Left lobe of liver (tissue), 2 donors: ENCODE results near the gene PPP1R12C. TPM values are rescaled to one million over a fixed set of nuclear protein-coding genes. Genes with fewer than 3 reads are reported as not detected.
A peak's percentile ranks its signal among the peaks of the same experiment; 100 is the strongest.
"Not testable (repeated sequence)": the region's sequence is repeated elsewhere in the genome, so short reads cannot be mapped to it uniquely, and the experiment has no call there.

Source experiments
- ATAC-seq: fragments of 200-7000 bp; cut with Tn5 transposase; one replicate; pipeline ENCODE4 v1.9.1; 2020; ENCODE audit warnings: mild to moderate bottlenecking, moderate library complexity
- DNase-seq: peaks from one replicate; pipeline ENCODE4 v3.0.0-alpha.2; 2020; ENCODE audit warnings: low spot score
- total RNA-seq: library from RNA; stranded (reverse); gene quantifications from one replicate; pipeline ENCODE4 v1.2.1, GENCODE V29; 2021
- donor health status: DM: no; HTN: no; CAD: no; lungs with moderate emphysema.
- donor health status: DM: no; HTN: yes; CAD: no.

Gene PPP1R12C
- total RNA-seq, 1 donor from 2014 or later, result 46.5 TPM

DNA sequence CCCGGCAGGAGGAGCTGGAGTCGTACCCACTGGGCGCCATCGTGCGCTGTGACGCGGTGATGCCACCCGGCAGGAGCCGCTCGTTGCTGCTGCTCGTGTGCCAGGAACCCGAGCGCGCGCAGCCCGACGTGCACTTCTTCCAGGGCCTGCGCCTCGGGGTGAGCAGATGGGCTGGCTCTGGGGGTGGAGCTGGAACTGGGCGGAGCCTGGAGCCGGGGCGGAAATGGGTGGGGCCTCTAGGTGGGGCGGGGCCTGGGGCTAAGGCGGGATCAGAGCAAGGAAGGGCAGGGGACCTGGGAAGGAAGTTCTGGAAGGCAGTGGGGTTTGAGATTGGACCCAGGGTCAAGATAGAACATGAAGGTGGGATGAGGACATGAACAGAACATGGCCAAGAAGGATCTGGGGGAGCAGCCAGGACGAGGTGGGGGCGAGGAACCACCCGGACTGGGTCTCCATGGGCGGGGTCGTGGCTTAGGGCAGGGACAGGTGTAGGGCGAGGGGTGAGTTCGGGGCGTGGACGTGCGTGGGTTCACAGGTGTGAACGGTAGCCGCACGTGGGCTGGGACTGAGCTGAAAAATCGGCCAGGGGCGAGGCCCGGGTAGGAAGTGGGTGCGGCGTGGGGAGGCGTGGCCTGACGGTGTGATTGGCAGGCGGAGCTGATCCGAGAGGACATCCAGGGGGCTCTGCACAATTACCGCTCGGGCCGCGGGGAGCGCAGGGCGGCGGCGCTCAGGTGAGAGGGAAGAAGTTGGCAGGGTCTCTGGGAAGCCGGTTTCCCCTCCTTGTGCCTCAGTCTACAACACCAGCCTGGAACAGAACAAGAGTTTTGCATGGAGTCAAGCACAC is 37.1 kb downstream of the PPP1R12C start:
- ATAC-seq, result peak; percentile 57
- DNase-seq, result no peak

- ATAC-seq, result no peak
- DNase-seq, result no peak
Observed at GRCh38 chr19:55079400-55080038, 37.9 kb downstream of the PPP1R12C start.

- ATAC-seq (no peak), DNase-seq (no peak)
Observed at GRCh38 chr19:55078996-55079395, 38.4 kb downstream of the PPP1R12C start.

- ATAC-seq (no peak), DNase-seq (no peak)
Observed at GRCh38 chr19:55077106-55077505, 40.3 kb downstream of the PPP1R12C start.

DNA sequence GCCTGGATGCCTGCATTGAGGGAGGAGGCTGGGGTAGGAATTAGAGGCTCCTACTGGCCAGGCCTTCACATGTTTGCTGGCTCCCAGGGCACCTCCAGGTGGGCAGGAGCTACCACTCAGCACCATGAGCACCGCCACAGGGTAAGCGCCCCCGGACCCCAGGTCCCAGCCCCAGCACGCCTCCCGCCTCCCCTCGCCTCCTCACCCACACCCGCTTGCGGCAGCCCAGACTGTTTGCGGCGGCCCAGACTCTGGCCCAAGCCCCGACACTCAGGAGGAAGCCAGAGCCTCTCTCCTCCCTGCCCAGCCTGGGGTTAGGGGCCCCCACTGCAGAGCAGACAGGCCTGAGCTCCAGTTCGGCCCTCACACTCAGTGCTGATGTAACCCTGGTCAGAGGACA is 41.1 kb downstream of the PPP1R12C start:
- no peak for DNase-seq
- no peak for ATAC-seq

GRCh38 chr19:55075371-55075998 is 42.0 kb downstream of the PPP1R12C start, which contains the start of gene EPS8L1:
EPS8L1 (plus strand) TSS chr19:55075869; CDS start chr19:55076445, 576 bp downstream.
- DNase-seq (no peak), ATAC-seq (peak; percentile 31)

DNA sequence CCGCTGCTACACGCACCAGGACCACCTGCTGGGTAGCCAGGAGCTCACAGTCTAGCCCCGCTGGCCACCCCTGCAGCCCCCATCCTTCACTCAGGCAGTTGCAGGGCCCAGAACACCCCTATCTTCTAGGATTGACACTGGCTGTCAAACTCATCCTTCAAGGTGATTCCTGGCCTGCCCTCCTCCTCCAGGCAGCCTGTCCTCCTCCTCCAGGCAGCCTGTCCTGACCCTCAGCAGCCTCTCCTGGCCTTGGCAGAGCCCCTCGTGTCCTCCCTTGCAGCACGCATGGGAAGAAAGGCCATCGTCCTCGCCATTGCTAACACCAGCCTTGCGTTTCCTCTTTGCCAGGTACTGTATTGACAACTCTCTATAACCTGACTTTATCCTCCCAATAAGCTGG is 45.5 kb downstream of the PPP1R12C start:
- DNase-seq, result no peak

GRCh38 chr19:55071129-55071502 is 46.3 kb downstream of the PPP1R12C start:
- ATAC-seq, result no peak
- no peak for DNase-seq

More for the DNA sequence above, 45.5 kb downstream of the PPP1R12C start:
- ATAC-seq, result no peak

DNA sequence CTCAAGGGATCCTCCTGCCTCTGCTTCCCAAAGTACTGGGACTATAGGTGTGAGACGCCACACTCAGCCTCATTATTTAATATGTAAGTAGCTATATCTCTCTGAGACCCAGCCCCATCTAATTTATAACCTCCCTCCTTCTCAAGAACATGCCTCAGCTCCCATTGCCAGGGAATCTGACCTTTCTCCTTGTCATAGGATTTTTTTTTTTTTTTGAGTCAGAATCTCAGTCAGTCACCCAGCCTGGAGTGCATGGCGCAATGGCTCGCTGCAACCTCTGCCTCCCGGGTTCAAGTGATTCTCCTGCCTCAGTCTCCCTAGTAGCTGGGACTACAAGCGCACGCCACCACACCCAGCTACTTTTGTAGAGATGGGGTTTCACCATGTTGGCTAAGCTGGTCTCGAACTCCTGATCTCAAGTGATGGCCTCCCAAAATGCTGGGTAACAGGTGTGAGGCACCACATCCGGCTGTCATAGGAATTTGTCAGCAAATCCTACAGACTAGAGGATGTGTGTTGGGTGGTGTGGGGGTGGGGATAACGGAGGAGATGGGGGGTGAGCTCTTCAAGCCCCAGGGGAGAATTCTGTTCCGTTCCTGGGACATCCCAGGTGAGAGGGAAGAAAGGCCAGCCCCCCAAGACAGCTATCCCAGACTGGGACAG is 46.8 kb downstream of the PPP1R12C start:
- no peak for ATAC-seq
- DNase-seq, result no peak

GRCh38 chr19:55069865-55070197 is 47.6 kb downstream of the PPP1R12C start:
- no peak for ATAC-seq
- DNase-seq, result no peak

DNA sequence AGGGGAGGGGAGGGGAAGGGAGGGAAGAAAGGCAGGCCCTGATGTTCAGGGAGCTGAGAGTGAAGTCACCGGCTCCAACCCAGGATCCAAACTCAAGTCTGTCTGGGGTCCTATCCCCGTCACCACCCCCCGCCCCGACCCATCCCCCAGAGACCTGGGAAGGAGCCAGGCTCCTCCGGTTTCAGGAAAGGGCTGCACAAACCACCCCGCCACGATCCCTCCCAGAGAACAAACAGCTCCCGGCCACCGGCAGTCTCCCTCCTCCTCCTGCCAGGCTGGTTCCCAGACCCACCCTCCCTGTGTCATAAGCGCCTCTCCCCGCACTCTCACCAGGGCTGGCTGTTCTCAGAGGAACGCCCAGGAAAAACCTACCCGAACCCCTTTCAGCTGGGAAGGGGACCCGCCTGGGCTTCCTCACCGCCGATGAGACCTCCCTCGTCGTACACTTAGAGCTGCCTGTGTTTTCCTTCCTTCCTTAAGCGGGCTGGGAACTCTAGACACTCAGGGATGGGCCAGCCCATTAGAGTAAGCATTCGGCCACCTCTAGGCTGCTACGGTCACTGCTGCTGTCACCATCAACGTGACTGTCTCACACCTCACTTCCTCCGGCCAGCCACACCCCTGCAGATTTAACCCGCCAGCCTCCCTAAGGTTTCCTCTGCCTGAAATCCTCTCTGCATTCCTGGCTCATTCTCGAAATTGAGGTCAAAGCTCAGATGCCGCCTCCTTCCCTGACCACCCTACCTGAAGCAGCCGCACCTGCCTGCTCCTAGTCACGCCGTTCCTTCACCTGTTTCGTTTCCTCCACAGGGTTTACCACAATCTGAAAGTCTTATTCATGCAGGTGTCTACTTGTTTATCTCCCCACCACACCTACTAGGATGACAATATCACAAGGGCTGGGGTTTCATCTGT is 48.2 kb downstream of the PPP1R12C start:
- peak; percentile 17 for ATAC-seq

GRCh38 chr19:55067869-55068268 is 49.6 kb downstream of the PPP1R12C start:
- DNase-seq (no peak), ATAC-seq (no peak)

More for the DNA sequence above, 48.2 kb downstream of the PPP1R12C start:
- no peak for DNase-seq

DNA sequence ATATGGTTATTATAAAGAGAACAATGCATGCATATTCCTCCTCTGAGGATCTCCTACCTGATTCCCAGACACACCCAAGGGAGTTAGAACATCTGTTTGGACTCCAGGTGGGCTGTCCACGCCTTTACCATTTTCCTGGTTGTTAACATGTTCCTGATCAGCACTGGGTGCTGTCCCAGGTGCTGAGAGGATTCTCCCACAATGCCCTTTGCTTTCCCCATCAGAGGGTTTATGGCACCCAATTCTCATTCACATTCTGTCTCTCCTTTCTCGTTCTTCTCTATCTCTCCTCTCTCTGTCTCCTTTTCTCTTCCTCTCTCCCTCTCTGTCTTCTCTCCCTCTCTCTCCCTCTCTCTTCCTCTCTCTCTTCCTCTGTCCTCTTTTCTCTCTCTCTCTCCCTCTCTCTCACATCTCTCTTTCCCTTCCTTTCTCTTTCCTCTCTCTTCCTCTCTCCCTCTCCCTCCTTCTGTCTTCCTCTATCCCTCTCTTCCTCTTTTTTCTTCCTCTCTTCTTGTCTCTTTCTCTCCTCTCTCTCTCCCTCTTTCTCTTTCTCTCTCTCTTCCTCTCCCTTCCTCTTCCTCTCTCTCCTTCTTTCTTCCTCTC is 51.2 kb downstream of the PPP1R12C start:
- DNase-seq, result no peak
- no peak for ATAC-seq

- not testable (repeated sequence) for ATAC-seq, DNase-seq
Observed at GRCh38 chr19:55065516-55065915, 51.9 kb downstream of the PPP1R12C start.

DNA sequence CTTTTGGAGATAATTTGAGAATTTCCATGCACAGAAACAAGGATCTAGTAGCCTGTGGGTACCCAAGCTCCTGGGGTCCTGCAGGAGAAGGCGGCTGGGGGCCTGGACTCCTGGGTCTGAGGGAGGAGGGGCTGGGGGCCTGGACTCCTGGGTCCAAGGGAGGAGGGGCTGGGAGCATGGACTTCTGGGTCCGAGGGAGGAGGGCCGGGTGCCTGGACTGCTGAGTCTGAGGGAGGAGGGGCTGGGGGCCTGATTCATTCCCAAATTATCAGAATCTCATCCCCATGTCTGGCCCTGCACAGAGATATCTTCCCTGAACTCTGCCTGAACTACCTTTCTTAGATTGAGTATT is 54.0 kb downstream of the PPP1R12C start:
- ATAC-seq, result no peak
- DNase-seq, result no peak

DNA sequence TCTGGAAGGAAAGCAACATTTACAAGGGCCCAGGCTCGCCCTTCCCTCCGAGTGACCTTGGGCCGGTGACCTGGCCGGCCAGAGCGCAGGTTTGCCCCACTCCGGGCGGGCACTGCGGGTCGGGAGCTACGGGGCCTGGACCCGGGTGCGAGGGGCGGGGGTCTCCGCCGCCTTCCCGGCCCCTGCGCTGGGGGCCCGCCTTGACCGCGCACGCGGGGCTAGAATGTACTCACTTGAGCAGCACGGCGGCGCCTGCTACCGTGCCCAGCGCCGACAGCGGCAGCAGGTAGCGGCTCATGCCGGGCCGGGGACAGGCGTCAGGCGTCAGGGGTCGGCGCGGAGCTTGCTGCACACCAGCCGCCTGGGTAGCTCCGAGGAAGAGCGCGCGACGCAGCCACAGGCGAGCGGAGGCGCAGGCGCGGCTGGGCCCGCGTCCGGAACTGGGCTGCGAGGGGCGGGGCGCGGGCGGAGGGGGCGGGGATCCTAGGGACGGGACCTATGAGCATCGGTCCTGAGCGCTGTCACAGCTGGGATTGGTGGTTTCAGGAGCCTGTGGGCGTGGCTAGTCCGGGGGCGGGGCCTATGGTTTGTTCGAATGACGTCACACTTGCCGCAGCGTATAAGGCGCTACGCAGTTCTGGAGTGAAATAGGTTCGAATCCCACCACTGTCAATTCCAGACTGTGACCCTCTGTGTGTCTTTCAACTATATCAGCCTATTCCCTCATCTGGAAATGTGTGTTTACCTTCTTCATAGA is 54.5 kb downstream of the PPP1R12C start, which contains the start of gene RDH13:
Gene RDH13, minus strand, starts transcription at position 414 of the 757 bp plus-strand sequence. Its CDS starts 116 bp downstream, at position 298.
- ATAC-seq, result peak; percentile 99

DNA sequence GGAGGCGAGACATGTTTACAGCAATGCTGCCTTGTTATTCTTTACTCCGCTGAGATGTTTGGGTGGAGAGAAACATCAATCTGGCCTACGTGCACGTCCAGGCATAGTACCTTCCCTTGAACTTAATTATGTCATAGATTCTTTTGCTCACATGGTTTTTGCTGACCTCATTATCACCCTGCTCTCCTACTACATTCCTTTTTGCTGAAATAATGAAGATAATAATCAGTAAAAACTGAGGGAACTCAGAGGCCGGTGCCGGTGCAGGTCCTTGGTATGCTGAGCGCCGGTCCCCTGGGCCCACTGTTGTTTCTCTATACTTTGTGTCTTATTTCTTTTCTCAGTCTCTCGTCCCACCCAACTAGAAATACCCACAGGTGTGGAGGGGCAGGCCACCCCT is 57.1 kb downstream of the PPP1R12C start:
- ATAC-seq, DNase-seq: not testable (repeated sequence)

More for the DNA sequence above, 54.5 kb downstream of the PPP1R12C start, which contains the start of gene RDH13:
- DNase-seq, result peak; percentile 94

GRCh38 chr19:55058781-55059610 is 58.4 kb downstream of the PPP1R12C start:
- no peak for DNase-seq
- no peak for ATAC-seq
